Measurements from ENCODE around the gene TREML2.

Gene TREML2

GRCh38 chr6:41215777-41216176, 14.8 kb upstream of the TREML2 start:
- Mint-ChIP-seq H3K4me1 (no peaks in the 10 kb centered on the region), H3K9me3 (peaks cover 24% of the 10 kb centered on the region), H3K27ac (no peak overlapping the region)

GRCh38 chr6:41214559-41215238, 13.8 kb upstream of the TREML2 start:
- Mint-ChIP-seq H3K27ac (no peak overlapping the region), H3K36me3 (ENCODE audit: low read depth) (peaks cover 4% of the 10 kb centered on the region), H3K4me1 (no peaks in the 10 kb centered on the region), H3K27me3 (ENCODE audit: low read depth) (peaks cover 14% of the 10 kb centered on the region), H3K9me3 (peaks cover 15% of the 10 kb centered on the region), H3K4me3 (no peak overlapping the region)
- TF ChIP-seq CTCF (IDR thresholded peaks at IDR 0.05; ENCODE audit: unreplicated experiment in 3 of 3) = no peak

More at GRCh38 chr6:41215777-41216176, 14.8 kb upstream of the TREML2 start:
- H3K27me3 Mint-ChIP-seq (ENCODE audit: low read depth) = peaks cover 14% of the 10 kb centered on the region
- H3K4me3 Mint-ChIP-seq = no peak overlapping the region
- no peak for TF ChIP-seq CTCF (IDR thresholded peaks at IDR 0.05; ENCODE audit: unreplicated experiment in 3 of 3)
- H3K36me3 Mint-ChIP-seq (ENCODE audit: low read depth) = peaks cover 4% of the 10 kb centered on the region

- H3K27me3 Mint-ChIP-seq (ENCODE audit: low read depth) = peaks cover 9% of the 10 kb centered on the region
- no peaks in the 10 kb centered on the region for H3K4me1 Mint-ChIP-seq
- peaks cover 13% of the 10 kb centered on the region for H3K9me3 Mint-ChIP-seq
- H3K27ac Mint-ChIP-seq = no peak overlapping the region
- no peak for TF ChIP-seq CTCF (IDR thresholded peaks at IDR 0.05; ENCODE audit: unreplicated experiment in 3 of 3)
- H3K4me3 Mint-ChIP-seq = no peak overlapping the region
- no peaks in the 10 kb centered on the region for H3K36me3 Mint-ChIP-seq (ENCODE audit: low read depth)
Observed at GRCh38 chr6:41209547-41210320, 8.8 kb upstream of the TREML2 start.

- Mint-ChIP-seq H3K27me3 (ENCODE audit: low read depth) (peaks cover 9% of the 10 kb centered on the region), H3K27ac (no peak overlapping the region), H3K4me3 (no peak overlapping the region), H3K9me3 (peaks cover 8% of the 10 kb centered on the region), H3K36me3 (ENCODE audit: low read depth) (no peaks in the 10 kb centered on the region), H3K4me1 (no peaks in the 10 kb centered on the region)
- no peak for TF ChIP-seq CTCF (IDR thresholded peaks at IDR 0.05; ENCODE audit: unreplicated experiment in 3 of 3)
Observed at GRCh38 chr6:41208439-41209106, 7.6 kb upstream of the TREML2 start.

GRCh38 chr6:41204156-41204555, 3.2 kb upstream of the TREML2 start:
- Mint-ChIP-seq H3K27me3 (ENCODE audit: low read depth) (peaks cover 2% of the 10 kb centered on the region), H3K27ac (no peak overlapping the region), H3K36me3 (ENCODE audit: low read depth) (no peaks in the 10 kb centered on the region), H3K4me1 (peaks cover 4% of the 10 kb centered on the region), H3K4me3 (no peak overlapping the region), H3K9me3 (peaks cover 8% of the 10 kb centered on the region)
- no peak for TF ChIP-seq CTCF (IDR thresholded peaks at IDR 0.05; ENCODE audit: unreplicated experiment in 3 of 3)

Measured in nephron (organoid).